Measurements from ENCODE around the gene NR1D1. TPM values are rescaled to one million over a fixed set of nuclear protein-coding genes. Genes with fewer than 3 reads are reported as not detected.

Gene NR1D1
- total and polyA plus RNA-seq, 2 of the 13 experiments (the other 11 are each of a cell fraction or from before 2014, with no cell fraction given): 2.1 to 2.7 TPM

DNA sequence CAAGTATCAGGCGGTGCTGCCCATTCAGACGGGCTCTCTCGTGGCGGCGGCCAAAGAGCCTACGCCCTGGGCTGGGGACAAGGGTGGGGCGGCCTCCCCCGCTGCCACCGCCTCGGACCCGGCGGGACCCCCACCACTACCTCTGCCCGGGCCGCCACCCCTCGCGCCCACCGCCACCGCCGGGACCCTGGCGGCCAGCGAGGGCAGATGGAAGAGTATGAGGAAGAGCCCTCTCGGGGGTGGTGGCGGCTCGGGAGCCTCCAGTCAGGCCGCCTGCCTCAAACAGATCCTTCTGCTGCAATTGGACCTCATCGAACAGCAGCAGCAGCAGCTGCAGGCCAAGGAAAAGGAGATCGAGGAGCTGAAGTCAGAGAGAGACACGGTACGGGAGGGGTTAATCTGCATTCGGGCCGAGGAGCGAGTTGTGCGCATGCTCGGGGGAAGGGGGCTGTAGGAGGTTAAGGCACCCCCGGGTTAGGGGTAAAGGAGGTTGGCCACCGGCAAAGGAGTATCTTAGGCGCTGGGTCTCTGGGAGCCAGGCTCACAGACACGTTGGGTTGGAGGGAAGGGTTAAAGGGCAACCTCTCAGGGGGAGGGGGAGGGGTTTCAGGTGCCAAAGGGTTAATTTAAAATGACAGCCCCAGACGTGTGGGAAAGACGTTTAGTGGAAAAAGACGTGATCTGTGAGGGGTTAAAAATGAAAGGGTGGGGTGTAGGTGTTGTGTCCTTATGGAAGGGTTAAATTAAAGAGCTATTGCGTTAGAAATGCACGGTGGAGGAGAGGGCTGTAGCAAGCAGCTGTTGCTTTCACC is 22.8 kb upstream of the NR1D1 start (continued):
- TF ChIP-seq DR1 (CRISPR knock-in tag; IDR thresholded peaks at IDR 0.05) (no peak), NFE2L2 (IDR thresholded peaks at IDR 0.05; ENCODE audit: low read length) (no peak), KLF16 (CRISPR knock-in tag; IDR thresholded peaks at IDR 0.05) (no peak), ZFP41 (CRISPR knock-in tag; IDR thresholded peaks at IDR 0.05; ENCODE audit: borderline replicate concordance) (no peak), ZNF660 (CRISPR knock-in tag; IDR thresholded peaks at IDR 0.05; ENCODE audit: borderline replicate concordance, low read depth) (no peak), ZNF747 (CRISPR knock-in tag; IDR thresholded peaks at IDR 0.05; ENCODE audit: borderline replicate concordance) (no peak), ZNF558 (CRISPR knock-in tag; IDR thresholded peaks at IDR 0.05; ENCODE audit: borderline replicate concordance) (no peak; the same call in 1 of the 2 replicates), ZNF337 (CRISPR knock-in tag; IDR thresholded peaks at IDR 0.05; ENCODE audit: borderline replicate concordance, low read depth) (no peak), ONECUT2 (CRISPR knock-in tag; IDR thresholded peaks at IDR 0.05) (no peak), ZNF557 (CRISPR knock-in tag; IDR thresholded peaks at IDR 0.05) (no peak), THYN1 (CRISPR knock-in tag; IDR thresholded peaks at IDR 0.05; ENCODE audit: borderline replicate concordance, low read depth) (no peak), ZNF782 (CRISPR knock-in tag; IDR thresholded peaks at IDR 0.05; ENCODE audit: borderline replicate concordance) (no peak), ZNF672 (CRISPR knock-in tag; IDR thresholded peaks at IDR 0.05) (no peak), ZNF788 (CRISPR knock-in tag; IDR thresholded peaks at IDR 0.05; ENCODE audit: borderline replicate concordance) (no peak), TCF7L2 (IDR thresholded peaks at IDR 0.05; ENCODE audit: low read depth, low read length) (no peak), SP140L (CRISPR knock-in tag; IDR thresholded peaks at IDR 0.05; ENCODE audit: borderline replicate concordance) (no peak), ZNF552 (CRISPR knock-in tag; IDR thresholded peaks at IDR 0.05; ENCODE audit: borderline replicate concordance) (no peak), ZEB1 (IDR thresholded peaks at IDR 0.05; ENCODE audit: insufficient replicate concordance, low read depth) (no peak), ZNF235 (CRISPR knock-in tag; IDR thresholded peaks at IDR 0.05; ENCODE audit: borderline replicate concordance) (no peak)
- TF ChIP-seq, protein P1, sequence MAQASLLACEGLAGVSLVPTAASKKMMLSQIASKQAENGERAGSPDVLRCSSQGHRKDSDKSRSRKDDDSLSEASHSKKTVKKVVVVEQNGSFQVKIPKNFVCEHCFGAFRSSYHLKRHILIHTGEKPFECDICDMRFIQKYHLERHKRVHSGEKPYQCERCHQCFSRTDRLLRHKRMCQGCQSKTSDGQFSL (CRISPR knock-in tag; IDR thresholded peaks at IDR 0.05): peak; percentile 14; the same call in 1 of the 2 replicates
- TF ChIP-seq, protein P2, sequence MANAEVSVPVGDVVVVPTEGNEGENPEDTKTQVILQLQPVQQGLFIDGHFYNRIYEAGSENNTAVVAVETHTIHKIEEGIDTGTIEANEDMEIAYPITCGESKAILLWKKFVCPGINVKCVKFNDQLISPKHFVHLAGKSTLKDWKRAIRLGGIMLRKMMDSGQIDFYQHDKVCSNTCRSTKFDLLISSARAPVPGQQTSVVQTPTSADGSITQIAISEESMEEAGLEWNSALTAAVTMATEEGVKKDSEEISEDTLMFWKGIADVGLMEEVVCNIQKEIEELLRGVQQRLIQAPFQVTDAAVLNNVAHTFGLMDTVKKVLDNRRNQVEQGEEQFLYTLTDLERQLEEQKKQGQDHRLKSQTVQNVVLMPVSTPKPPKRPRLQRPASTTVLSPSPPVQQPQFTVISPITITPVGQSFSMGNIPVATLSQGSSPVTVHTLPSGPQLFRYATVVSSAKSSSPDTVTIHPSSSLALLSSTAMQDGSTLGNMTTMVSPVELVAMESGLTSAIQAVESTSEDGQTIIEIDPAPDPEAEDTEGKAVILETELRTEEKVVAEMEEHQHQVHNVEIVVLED (CRISPR knock-in tag; IDR thresholded peaks at IDR 0.05; ENCODE audit: borderline replicate concordance): no peak
- TF ChIP-seq, protein P3, sequence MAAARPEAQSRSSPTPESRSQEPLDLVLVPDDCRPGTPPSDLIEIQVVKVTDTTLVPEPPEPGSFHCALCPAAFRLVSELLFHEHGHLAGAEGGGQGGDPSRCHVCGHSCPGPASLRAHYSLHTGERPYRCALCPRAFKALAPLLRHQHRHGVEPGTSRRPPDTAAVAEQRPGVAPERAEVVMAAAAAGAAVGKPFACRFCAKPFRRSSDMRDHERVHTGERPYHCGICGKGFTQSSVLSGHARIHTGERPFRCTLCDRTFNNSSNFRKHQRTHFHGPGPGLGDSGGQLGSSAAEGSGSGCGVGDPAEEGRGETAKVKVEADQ (CRISPR knock-in tag; IDR thresholded peaks at IDR 0.05; ENCODE audit: borderline replicate concordance): no peak
- TF ChIP-seq, protein P4, sequence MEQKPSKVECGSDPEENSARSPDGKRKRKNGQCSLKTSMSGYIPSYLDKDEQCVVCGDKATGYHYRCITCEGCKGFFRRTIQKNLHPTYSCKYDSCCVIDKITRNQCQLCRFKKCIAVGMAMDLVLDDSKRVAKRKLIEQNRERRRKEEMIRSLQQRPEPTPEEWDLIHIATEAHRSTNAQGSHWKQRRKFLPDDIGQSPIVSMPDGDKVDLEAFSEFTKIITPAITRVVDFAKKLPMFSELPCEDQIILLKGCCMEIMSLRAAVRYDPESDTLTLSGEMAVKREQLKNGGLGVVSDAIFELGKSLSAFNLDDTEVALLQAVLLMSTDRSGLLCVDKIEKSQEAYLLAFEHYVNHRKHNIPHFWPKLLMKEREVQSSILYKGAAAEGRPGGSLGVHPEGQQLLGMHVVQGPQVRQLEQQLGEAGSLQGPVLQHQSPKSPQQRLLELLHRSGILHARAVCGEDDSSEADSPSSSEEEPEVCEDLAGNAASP (CRISPR knock-in tag; IDR thresholded peaks at IDR 0.05; ENCODE audit: borderline replicate concordance): no peak
- TF ChIP-seq, protein P5, sequence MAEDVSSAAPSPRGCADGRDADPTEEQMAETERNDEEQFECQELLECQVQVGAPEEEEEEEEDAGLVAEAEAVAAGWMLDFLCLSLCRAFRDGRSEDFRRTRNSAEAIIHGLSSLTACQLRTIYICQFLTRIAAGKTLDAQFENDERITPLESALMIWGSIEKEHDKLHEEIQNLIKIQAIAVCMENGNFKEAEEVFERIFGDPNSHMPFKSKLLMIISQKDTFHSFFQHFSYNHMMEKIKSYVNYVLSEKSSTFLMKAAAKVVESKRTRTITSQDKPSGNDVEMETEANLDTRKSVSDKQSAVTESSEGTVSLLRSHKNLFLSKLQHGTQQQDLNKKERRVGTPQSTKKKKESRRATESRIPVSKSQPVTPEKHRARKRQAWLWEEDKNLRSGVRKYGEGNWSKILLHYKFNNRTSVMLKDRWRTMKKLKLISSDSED (CRISPR knock-in tag; IDR thresholded peaks at IDR 0.05): no peak
